Heart left ventricle (tissue), 16 donors: ENCODE data around the gene RRAS2. TPM values are rescaled to one million over a fixed set of nuclear protein-coding genes. Genes with fewer than 3 reads are reported as not detected.

Source experiments
- ATAC-seq, 4 donors: fragments of 200-7000 bp; cut with Tn5 transposase; one replicate each; pipeline ENCODE4 v1.9.1; 2020 to 2022; ENCODE audit warnings: moderate library complexity in 4 of 4, mild to moderate bottlenecking in 3 of 4, moderate number of reproducible peaks in 1 of 4
- DNase-seq, 5 donors: peaks; one replicate each; pipeline ENCODE4 v3.0.0-alpha.2; 2020
- H3K27ac ChIP-seq, 12 donors: fragments of 200-600 bp; sonication (generic) in 4 of 12; one replicate each; pipeline versions ENCODE4 v1.5.0 to v1.8.0; 2016 to 2022; ENCODE audit warnings: mild to moderate bottlenecking in 2 of 12
- H3K27me3 ChIP-seq, 9 donors: fragments of 200-600 bp; sonication (generic) in 2 of 9; one replicate each; pipeline versions ENCODE4 v1.5.1 to v1.8.0; 2016 to 2022; ENCODE audit warnings: mild to moderate bottlenecking in 3 of 9
- H3K36me3 ChIP-seq, 9 donors: fragments of 200-600 bp; sonication (generic) in 2 of 9; one replicate each; pipeline versions ENCODE4 v1.5.0 to v1.8.0; 2018 to 2022; ENCODE audit warnings: mild to moderate bottlenecking in 2 of 9
- H3K4me1 ChIP-seq, 12 donors: fragments of 200-600 bp; sonication (generic) in 4 of 12; one replicate each; pipeline versions ENCODE4 v1.5.0 to v1.8.0; 2016 to 2022; ENCODE audit warnings: mild to moderate bottlenecking in 3 of 12
- H3K4me3 ChIP-seq, 12 donors: fragments of 200-600 bp; sonication (generic) in 4 of 12; one replicate each; pipeline versions ENCODE4 v1.5.0 to v1.8.0; 2017 to 2022; ENCODE audit warnings: mild to moderate bottlenecking in 9 of 12, moderate library complexity in 4 of 12
- H3K9me3 ChIP-seq, 12 donors: fragments of 200-600 bp; sonication (generic) in 4 of 12; one replicate each; pipeline versions ENCODE4 v1.5.0 to v1.8.0; 2016 to 2022; ENCODE audit warnings: mild to moderate bottlenecking in 1 of 12
- POLR2A ChIP-seq, 2 donors: fragments of 450-650 bp; IDR thresholded peaks; one replicate each; pipeline ENCODE4 v1.6.1; 2017; ENCODE audit warnings: antibody characterized with exemption in 2 of 2, mild to moderate bottlenecking in 2 of 2, moderate library complexity in 2 of 2
- WGBS, 4 donors: extraction: QIAGEN DNeasy Blood & Tissue Kit in 2 of 4; methylation state at CpG; one replicate each; pipeline versions ENCODE4 v1.1.5 to v1.1.7; 2013 to 2018; 5-methylcytosine and 5-hydroxymethylcytosine counted together
- intact Hi-C, 10 donors: fragments of 100-400 bp; cut with DNase I; formaldehyde crosslinking; loops; one replicate each; pipeline versions ENCODE4 v1.11.1 to v1.14.2; 2022
- polyA plus RNA-seq, 2 donors: library from polyadenylated mRNA; stranded (reverse); fragments of 200-250 nt; gene quantifications; one replicate each; pipeline ENCODE4 v1.2.3, GENCODE V29; 2013
- total RNA-seq, 9 donors: library from RNA; depleted of rRNA in 2 of 9; stranded (reverse); fragments of >200 nt in 2 of 9; fragmentation: NEBNext Ultra II Directional in 3 of 9; extraction: Animal tissue kit (Norgen Biotek cat#: 25700) in 3 of 9; gene quantifications; one replicate each; pipeline versions ENCODE4 v1.1.0 to v1.2.4, GENCODE V29; 2016 to 2023
- TF ChIP-seq, protein P1 (sequence below), 12 donors: fragments of 200-600 bp; sonication (generic) in 4 of 12; IDR thresholded peaks; one replicate each; pipeline versions ENCODE4 v1.5.0 to v1.8.0; 2018 to 2022; ENCODE audit warnings: antibody characterized with exemption in 12 of 12, mild to moderate bottlenecking in 5 of 12
- donor health status: ischemic (EF 13 %, LVEDD 7.1; RV severe dilation, severe dysfunction).
- donor health status: healthy with polysubstance abuse.
- donor health status: DM: no; HTN: yes; CAD: no.
- donor health status: DM: no; HTN: no; CAD: no.
- donor health status: ischemic (EF 25% LVEDD 6.9; RV normal size, moderate dysfunction).
- donor health status: ischemic (EF 25% LVEDD 5.7; RV mildly dilated, moderate dysfunction).
- donor health status: healthy.
- donor health status: DM: yes; HTN: yes; CAD: no.
- donor health status: ischemic (EF 35%, LVEDD 5.7; RV mildly dilated, moderate dysfunction).
- donor health status: nonischemic (EF 11% LVEDD 7.7; RV severe dilation, severe dysfunction).
- donor health status: DM: yes; HTN: yes; CAD: no.
- donor health status: PGD.
- donor health status: ischemic (EF 29% LVEDD 5.4; RV normal size, mild dysfunction).
- donor health status: nonischemic (EF 23%, LVEDD 6.1; RV moderate dilation, normal function).

The RRAS2 gene
- total and polyA plus RNA-seq, 11 donors, result 25.1 to 111 (median 52.4) TPM

DNA sequence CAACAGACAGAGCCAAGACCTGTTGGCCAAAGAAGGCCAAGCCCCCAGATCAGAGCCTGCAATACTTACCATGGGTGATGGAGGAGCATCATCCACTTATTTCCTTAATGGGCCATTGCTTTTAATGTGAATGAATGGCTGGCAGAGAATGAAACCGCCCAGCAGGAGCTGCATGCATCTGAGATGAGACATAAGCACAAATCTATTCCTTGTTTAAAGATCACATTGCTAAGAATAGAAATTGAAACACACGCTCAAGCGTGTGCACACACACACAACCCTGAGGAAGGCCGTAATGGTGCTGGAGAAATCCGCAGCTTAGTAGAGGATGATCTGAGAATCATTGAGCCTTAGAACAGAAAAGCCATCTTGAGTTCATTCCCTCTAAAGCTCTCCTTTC, 5.3 kb upstream of the RRAS2 start:
- TF ChIP-seq, protein P1, sequence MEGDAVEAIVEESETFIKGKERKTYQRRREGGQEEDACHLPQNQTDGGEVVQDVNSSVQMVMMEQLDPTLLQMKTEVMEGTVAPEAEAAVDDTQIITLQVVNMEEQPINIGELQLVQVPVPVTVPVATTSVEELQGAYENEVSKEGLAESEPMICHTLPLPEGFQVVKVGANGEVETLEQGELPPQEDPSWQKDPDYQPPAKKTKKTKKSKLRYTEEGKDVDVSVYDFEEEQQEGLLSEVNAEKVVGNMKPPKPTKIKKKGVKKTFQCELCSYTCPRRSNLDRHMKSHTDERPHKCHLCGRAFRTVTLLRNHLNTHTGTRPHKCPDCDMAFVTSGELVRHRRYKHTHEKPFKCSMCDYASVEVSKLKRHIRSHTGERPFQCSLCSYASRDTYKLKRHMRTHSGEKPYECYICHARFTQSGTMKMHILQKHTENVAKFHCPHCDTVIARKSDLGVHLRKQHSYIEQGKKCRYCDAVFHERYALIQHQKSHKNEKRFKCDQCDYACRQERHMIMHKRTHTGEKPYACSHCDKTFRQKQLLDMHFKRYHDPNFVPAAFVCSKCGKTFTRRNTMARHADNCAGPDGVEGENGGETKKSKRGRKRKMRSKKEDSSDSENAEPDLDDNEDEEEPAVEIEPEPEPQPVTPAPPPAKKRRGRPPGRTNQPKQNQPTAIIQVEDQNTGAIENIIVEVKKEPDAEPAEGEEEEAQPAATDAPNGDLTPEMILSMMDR (IDR thresholded peaks at IDR 0.05), result no peak
- no peak for TF ChIP-seq POLR2A (IDR thresholded peaks at IDR 0.05)
- Histone ChIP-seq H3K9me3 (no peaks in the 10 kb centered on the region), H3K4me1 (peaks cover 0 to 26% (median 9%) of the 10 kb centered on the region in 12 donors), H3K27ac (peak overlapping the region in 6 of 12 donors; percentile 30 to 87 (median 66)), H3K36me3 (no peaks in the 10 kb centered on the region), H3K4me3 (no peak overlapping the region), H3K27me3 (no peaks in the 10 kb centered on the region)
- WGBS, 4 donors, result 68 to 89% (median 75%) methylated on average over 5 of the region's 5 CpGs
- ATAC-seq (peak; percentile 59 to 79 (median 72)), DNase-seq (no peak)
- intact Hi-C loops, result no loop called here

DNA sequence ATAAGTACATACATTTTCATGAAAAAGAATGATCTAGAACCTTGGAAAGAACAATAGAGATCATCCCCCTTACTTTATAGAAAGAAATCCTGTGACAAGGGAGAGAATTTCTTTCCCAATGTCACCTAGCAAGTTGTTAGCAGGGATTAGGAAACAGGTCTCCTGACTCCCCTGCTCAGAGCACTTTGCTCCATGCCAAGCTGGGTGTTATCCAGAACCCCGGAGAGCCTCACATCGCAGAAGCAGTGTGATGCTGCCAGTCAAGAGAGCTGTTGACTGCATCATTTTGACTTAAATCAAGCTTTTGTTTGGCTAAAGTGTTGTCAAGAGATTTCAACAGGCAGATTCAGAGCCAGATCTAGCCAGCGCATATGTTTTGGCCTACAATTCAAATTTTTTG, 3.6 kb upstream of the RRAS2 start:
- Histone ChIP-seq H3K36me3 (no peaks in the 10 kb centered on the region), H3K9me3 (no peaks in the 10 kb centered on the region), H3K27me3 (peaks cover 0 to 6% (median 0%) of the 10 kb centered on the region in 9 donors), H3K4me1 (peaks cover 0 to 32% (median 11%) of the 10 kb centered on the region in 12 donors), H3K4me3 (no peak overlapping the region), H3K27ac (peak overlapping the region in 6 of 12 donors; percentile 12 to 87 (median 70))
- TF ChIP-seq, protein P1 (IDR thresholded peaks at IDR 0.05), result no peak
- TF ChIP-seq POLR2A (IDR thresholded peaks at IDR 0.05), result no peak
- 58 to 67% (median 63%) methylated on average over 3 of the region's 3 CpGs for WGBS, 4 donors
- ATAC-seq, result peak in 3 of 4 donors; percentile 30 to 72 (median 41)
- peak in 4 of 5 donors; percentile 45 to 61 (median 48) for DNase-seq
- intact Hi-C loops, result no loop called here

DNA sequence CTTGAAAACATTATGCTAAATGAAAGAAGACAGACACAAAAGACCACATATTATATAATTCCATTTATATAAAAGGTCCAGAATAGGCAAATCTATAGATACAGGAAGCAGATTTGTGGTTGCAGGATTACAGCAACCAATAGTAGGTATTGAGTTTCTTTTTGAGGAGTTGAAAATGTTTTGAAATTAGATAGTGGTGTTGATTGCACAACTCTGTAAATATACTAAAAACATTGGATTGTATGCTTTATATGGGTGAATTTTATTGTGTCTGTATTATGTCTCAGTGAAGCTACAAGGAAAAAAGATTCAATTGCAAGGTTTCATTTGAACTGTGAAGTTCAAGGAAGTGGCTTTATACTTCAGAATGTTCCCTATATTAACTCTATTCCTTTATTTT, 3.0 kb upstream of the RRAS2 start:
- Histone ChIP-seq H3K4me1 (peaks cover 0 to 39% (median 14%) of the 10 kb centered on the region in 12 donors), H3K27ac (peak overlapping the region in 6 of 12 donors; percentile 12 to 87 (median 70)), H3K4me3 (no peak overlapping the region), H3K9me3 (no peaks in the 10 kb centered on the region), H3K27me3 (peaks cover 0 to 6% (median 0%) of the 10 kb centered on the region in 9 donors), H3K36me3 (no peaks in the 10 kb centered on the region)
- DNase-seq (no peak), ATAC-seq (no peak)
- no peak for TF ChIP-seq POLR2A (IDR thresholded peaks at IDR 0.05)
- TF ChIP-seq, protein P1 (IDR thresholded peaks at IDR 0.05), result no peak
- intact Hi-C loops, result no loop called here

DNA sequence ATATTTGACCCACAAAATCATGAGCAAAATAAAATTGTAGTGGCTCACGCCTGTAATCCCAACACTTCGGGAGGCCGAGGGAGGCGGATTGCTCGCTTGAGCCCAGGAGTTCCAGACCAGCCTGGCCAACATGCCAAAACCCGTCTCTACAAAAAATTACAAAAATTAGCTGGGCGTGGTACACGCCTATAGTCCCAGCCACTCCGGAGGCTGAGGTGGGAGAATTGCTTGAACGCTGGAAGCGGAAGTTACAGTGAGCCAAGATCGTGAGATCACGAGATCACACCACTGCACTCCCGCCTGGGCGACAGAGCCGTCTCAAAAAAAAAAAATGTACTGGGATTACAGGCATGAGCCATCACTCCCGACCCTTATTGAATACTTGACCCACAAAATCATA, 2.0 kb upstream of the RRAS2 start:
- no peaks in the 10 kb centered on the region for H3K36me3 ChIP-seq
- intact Hi-C loops, result no loop called here
- 95 to 97% (median 96%) methylated on average over 17 of the region's 17 CpGs for WGBS, 4 donors
- DNase-seq (no peak), ATAC-seq (no peak)
- no peak overlapping the region for H3K4me3 ChIP-seq
- H3K9me3 ChIP-seq, result no peaks in the 10 kb centered on the region
- peaks cover 0 to 6% (median 0%) of the 10 kb centered on the region in 9 donors for H3K27me3 ChIP-seq
- H3K27ac ChIP-seq, result no peak overlapping the region
- H3K4me1 ChIP-seq, result peaks cover 0 to 43% (median 14%) of the 10 kb centered on the region in 12 donors
- no peak for TF ChIP-seq POLR2A (IDR thresholded peaks at IDR 0.05)
- TF ChIP-seq, protein P1 (IDR thresholded peaks at IDR 0.05), result no peak
